PC-3 (cell line): ENCODE results near the gene BCAT1.

Experiments used
- CTCF ChIP-seq: fragments of 300-600 bp; sonication (generic); conservative IDR thresholded peaks from 2 replicates; pipeline ENCODE4 v1.5.1; 2017; ENCODE audit warnings: antibody characterized with exemption, low read depth, mild to moderate bottlenecking, low read length
- EZH2 ChIP-seq: fragments of 300-600 bp; sonication (generic); IDR thresholded peaks from one replicate; pipeline ENCODE4 v1.6.1; 2017; ENCODE audit warnings: antibody characterized with exemption, mild to moderate bottlenecking, low read length; ENCODE audit not compliant: unreplicated experiment

GRCh38 chr12:24822121-24822899 lies 126.6 kb downstream of the BCAT1 start:
- TF ChIP-seq CTCF (no peak), EZH2 (no peak)
